Thyroid gland (tissue), 4 donors: Measurements from ENCODE around the gene ACOX3. TPM values are rescaled to one million over a fixed set of nuclear protein-coding genes. Genes with fewer than 3 reads are reported as not detected.

Experiments
- DNase-seq, 2 donors: peaks; one replicate each; pipeline ENCODE4 v3.0.0-alpha.2; 2019
- H3K27ac ChIP-seq, 3 donors: fragments of 200-600 bp; sonication (generic); 1 replicate in 2 of 3; 2 replicates in 1 of 3; pipeline ENCODE4 v1.5.1; 2016 to 2019; ENCODE audit warnings: mild to moderate bottlenecking in 1 of 3, moderate library complexity in 1 of 3
- H3K27me3 ChIP-seq: fragments of 200-600 bp; sonication (generic); one replicate; pipeline ENCODE4 v1.5.1; 2019
- H3K36me3 ChIP-seq, 2 donors: fragments of 200-600 bp; sonication (generic); one replicate each; pipeline ENCODE4 v1.5.1; 2016 to 2019
- H3K4me1 ChIP-seq, 2 donors: fragments of 200-600 bp; sonication (generic); one replicate each; pipeline ENCODE4 v1.5.1; 2017 to 2019
- H3K4me3 ChIP-seq, 3 donors: fragments of 200-600 bp; sonication (generic); replicated peaks in 1 of 3; 1 replicate in 2 of 3; 2 replicates in 1 of 3; pipeline ENCODE4 v1.5.1; 2016; ENCODE audit warnings: mild to moderate bottlenecking in 1 of 3
- H3K9me3 ChIP-seq: fragments of 200-600 bp; sonication (generic); one replicate; pipeline ENCODE4 v1.5.1; 2017
- POLR2A ChIP-seq, 2 donors: fragments of 450-650 bp; IDR thresholded peaks; one replicate each; pipeline ENCODE4 v1.6.1; 2017; ENCODE audit warnings: antibody characterized with exemption in 2 of 2, mild to moderate bottlenecking in 2 of 2, moderate library complexity in 1 of 2
- WGBS, 2 donors: methylation state at CpG; one replicate each; pipeline ENCODE4 v1.1.5; 2017; 5-methylcytosine and 5-hydroxymethylcytosine counted together
- intact Hi-C: fragments of 100-400 bp; cut with DNase I; formaldehyde crosslinking; loops from one replicate; pipeline ENCODE4 v1.15.1; 2023
- total RNA-seq, 4 donors: library from RNA; depleted of rRNA; stranded (reverse); fragments of >200 nt; gene quantifications; one replicate each; pipeline ENCODE4 v1.2.3, GENCODE V29; 2016
- TF ChIP-seq, protein P1 (sequence below), 6 experiments: fragments of 200-600 bp in 3 of 6; fragments of 450-650 bp in 3 of 6; sonication (generic) in 3 of 6; IDR thresholded peaks; one replicate each; pipeline ENCODE4 v1.5.1; 2016 to 2019; ENCODE audit warnings: antibody characterized with exemption in 6 of 6, mild to moderate bottlenecking in 2 of 6, inconsistent platforms in 1 of 6, moderate library complexity in 1 of 6

ACOX3 gene
- total RNA-seq, 4 donors from 2014 or later, result 28.2 to 61.8 (median 47.7) TPM

DNA sequence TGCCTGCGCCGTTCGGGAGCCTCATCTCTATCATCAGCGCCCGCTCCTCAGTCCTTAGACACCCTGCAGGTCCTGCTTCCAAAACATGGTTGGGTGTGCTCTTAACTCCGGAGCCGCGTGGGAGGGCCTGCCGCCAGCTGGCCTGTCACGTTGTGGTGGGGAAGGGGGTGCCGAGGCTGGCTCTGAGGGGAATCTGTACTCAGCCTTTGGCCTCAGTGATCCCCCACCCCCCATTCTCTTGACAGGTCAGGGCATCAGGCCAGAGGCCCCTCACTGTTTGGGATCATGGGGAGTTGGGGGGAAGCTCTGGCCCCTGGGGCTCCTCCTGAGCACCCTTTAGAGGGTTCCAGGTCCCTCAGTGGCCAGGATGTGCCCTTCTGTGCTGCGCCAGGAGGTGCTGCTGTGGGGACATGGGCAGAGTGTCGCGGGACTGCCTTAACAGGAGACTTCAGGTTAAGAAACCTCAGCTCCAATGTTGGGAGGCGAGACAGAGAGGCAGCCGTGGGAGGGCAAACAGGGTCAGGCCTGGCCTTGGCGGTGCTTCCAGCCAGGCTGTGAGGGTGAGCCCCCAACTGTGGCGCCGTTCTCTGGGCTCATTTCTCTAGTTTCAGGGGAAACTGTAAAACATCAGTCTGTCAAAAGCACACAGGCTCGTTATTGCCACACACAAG lies 33.5 kb upstream of the ACOX3 start:
- intact Hi-C loops, result loop anchor here (5.0 kb wide), 1 partner anchor 33 kb away; no protein-coding TSS in a partner anchor
- DNase-seq, result peak; percentile 46 to 53
- Histone ChIP-seq H3K27me3 (no peaks in the 10 kb centered on the region), H3K9me3 (no peaks in the 10 kb centered on the region), H3K36me3 (peaks cover 6 to 7% of the 10 kb centered on the region in 2 donors), H3K27ac (peak overlapping the region; percentile 85 to 97 (median 96)), H3K4me1 (peaks cover 32 to 47% of the 10 kb centered on the region in 2 donors), H3K4me3 (peak overlapping the region in 1 of 3 donors; percentile 9)
- WGBS, 2 donors, result 80 to 85% methylated on average over 3 to 9 of the region's 20 CpGs
- TF ChIP-seq POLR2A (IDR thresholded peaks at IDR 0.05), result no peak
- TF ChIP-seq, protein P1, sequence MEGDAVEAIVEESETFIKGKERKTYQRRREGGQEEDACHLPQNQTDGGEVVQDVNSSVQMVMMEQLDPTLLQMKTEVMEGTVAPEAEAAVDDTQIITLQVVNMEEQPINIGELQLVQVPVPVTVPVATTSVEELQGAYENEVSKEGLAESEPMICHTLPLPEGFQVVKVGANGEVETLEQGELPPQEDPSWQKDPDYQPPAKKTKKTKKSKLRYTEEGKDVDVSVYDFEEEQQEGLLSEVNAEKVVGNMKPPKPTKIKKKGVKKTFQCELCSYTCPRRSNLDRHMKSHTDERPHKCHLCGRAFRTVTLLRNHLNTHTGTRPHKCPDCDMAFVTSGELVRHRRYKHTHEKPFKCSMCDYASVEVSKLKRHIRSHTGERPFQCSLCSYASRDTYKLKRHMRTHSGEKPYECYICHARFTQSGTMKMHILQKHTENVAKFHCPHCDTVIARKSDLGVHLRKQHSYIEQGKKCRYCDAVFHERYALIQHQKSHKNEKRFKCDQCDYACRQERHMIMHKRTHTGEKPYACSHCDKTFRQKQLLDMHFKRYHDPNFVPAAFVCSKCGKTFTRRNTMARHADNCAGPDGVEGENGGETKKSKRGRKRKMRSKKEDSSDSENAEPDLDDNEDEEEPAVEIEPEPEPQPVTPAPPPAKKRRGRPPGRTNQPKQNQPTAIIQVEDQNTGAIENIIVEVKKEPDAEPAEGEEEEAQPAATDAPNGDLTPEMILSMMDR (IDR thresholded peaks at IDR 0.05), result no peak

DNA sequence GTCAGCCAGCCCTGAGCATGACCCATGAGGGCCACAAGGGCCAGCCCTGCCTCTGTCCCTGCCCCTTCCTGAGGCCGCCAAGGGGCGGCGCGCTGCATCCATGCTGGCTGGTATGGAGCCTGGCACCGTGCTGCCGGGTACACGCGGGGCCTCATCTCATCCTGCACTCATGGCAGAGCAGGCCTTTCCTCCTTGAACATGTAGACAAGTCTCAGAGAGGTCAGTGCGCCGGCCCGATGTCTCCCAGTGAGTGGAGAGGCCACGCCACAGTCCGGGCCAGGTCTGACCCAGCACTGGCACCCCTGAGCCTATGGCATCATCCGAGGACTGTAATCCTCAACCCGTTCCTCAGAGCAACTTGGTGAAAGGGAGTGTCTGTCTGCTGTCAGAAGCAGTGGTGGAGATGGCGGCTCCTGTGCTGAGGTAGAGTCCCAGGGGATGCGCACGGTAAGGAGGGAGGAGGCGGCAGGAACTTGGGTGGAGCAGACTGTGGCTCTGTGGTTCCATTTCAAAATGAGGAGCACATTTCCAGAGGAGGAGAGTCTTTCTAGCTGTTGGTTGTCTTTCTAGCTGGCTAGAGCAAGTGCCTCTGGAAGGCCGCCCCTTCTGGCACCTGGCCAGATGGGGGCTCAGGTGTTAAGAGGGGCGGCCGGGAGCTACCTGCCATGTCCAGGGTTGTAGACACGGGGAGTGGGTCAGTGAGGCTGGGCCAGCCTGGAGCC lies 32.8 kb upstream of the ACOX3 start:
- TF ChIP-seq, protein P1 (IDR thresholded peaks at IDR 0.05), result peak in 4 of 6 experiments; percentile 43 to 70 (median 50)
- TF ChIP-seq POLR2A (IDR thresholded peaks at IDR 0.05), result no peak
- WGBS, 2 donors, result 40 to 44% methylated on average over 17 to 20 of the region's 23 CpGs
- H3K9me3 ChIP-seq, result no peaks in the 10 kb centered on the region
- peaks cover 6 to 7% of the 10 kb centered on the region in 2 donors for H3K36me3 ChIP-seq
- H3K27ac ChIP-seq, result peak overlapping the region; percentile 85 to 97 (median 96)
- peaks cover 32 to 49% of the 10 kb centered on the region in 2 donors for H3K4me1 ChIP-seq
- DNase-seq, result peak; percentile 70 to 82
- intact Hi-C loops, result loop anchor here (5.0 kb wide), 1 partner anchor 34 kb away; no protein-coding TSS in a partner anchor
- H3K4me3 ChIP-seq, result peak overlapping the region in 1 of 3 donors; percentile 9
- H3K27me3 ChIP-seq, result no peaks in the 10 kb centered on the region

DNA sequence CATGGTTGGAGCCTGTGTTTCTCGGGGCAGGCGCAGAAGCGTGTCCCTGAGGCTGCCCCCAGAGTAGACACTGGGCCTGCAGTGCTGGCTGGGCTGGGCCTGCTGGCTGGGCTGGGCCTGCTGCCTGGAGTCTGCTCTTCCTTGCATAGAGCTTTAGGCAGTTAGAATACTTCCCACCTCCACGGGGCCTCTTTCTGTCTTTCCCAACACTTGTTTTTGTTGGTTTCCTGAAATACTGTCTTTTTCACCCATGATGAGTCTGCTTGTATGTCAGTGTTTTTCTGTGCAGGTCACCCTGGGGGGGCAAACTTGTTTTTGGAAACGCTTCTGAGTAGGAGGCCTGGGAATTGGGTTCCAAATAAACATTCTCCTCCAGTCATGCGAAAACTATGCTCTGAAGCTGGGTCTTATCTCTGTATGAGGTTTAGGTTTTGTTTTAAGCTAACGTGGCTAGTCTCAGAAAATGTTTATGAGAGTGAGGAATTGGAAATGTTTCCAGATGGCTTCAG lies 32.2 kb upstream of the ACOX3 start:
- WGBS, 2 donors, result 16 to 21% methylated on average over 7 of the region's 7 CpGs
- TF ChIP-seq POLR2A (IDR thresholded peaks at IDR 0.05), result no peak
- TF ChIP-seq, protein P1 (IDR thresholded peaks at IDR 0.05), result no peak
- peaks cover 32 to 49% of the 10 kb centered on the region in 2 donors for H3K4me1 ChIP-seq
- no peaks in the 10 kb centered on the region for H3K9me3 ChIP-seq
- peak; percentile 87 to 88 for DNase-seq
- H3K27me3 ChIP-seq, result no peaks in the 10 kb centered on the region
- H3K27ac ChIP-seq, result peak overlapping the region; percentile 85 to 97 (median 96)
- H3K36me3 ChIP-seq, result peaks cover 7 to 11% of the 10 kb centered on the region in 2 donors
- no peak overlapping the region for H3K4me3 ChIP-seq
- intact Hi-C loops, result loop anchor here (5.0 kb wide), 1 partner anchor 35 kb away; no protein-coding TSS in a partner anchor

DNA sequence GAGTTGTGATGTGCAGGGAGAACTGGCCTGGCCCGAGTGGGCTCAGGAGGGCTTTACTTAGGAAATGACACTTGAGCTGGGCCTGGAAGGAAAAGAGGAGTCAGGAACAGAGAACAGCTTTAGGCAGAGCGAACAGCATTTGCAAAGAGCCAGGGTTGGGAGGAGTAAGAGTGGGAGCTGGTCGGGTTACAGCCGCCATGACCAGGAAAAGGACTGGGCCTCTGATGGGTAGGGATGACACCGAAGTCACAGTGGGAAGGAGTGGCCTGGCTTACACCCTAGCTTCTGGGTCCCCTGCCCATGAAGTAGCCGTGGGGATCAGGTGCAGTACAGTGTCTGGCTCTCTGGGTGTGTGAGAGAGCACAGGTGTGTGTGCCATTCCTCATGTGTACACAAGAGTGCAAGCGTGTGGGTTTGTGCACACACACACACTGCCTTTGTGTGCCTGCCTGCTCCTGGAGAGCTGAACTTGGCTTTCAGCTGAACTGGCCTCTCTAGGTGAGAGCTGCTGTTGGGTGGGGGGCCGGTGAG lies 31.7 kb upstream of the ACOX3 start:
- intact Hi-C loops, result loop anchor here (5.0 kb wide), 1 partner anchor 35 kb away; no protein-coding TSS in a partner anchor
- peak overlapping the region; percentile 85 to 97 (median 96) for H3K27ac ChIP-seq
- WGBS, 2 donors, result 46 to 50% methylated on average over 6 to 8 of the region's 8 CpGs
- H3K9me3 ChIP-seq, result no peaks in the 10 kb centered on the region
- DNase-seq, result no peak
- TF ChIP-seq, protein P1 (IDR thresholded peaks at IDR 0.05), result peak in 1 of 6 experiments; percentile 32
- TF ChIP-seq POLR2A (IDR thresholded peaks at IDR 0.05), result no peak
- H3K27me3 ChIP-seq, result no peaks in the 10 kb centered on the region
- H3K4me3 ChIP-seq, result no peak overlapping the region
- H3K4me1 ChIP-seq, result peaks cover 32 to 49% of the 10 kb centered on the region in 2 donors
- H3K36me3 ChIP-seq, result peaks cover 7 to 11% of the 10 kb centered on the region in 2 donors
